WTC11 (cell line): ENCODE data around the gene CCSER2.

Experiments used
- CTCF ChIP-seq: fragments of 200-600 bp; IDR thresholded peaks from 2 replicates; pipeline ENCODE4 v1.8.0; 2022; ENCODE audit warnings: antibody characterized with exemption
- E2F1 ChIP-seq: sonication (generic); formaldehyde crosslinking; IDR thresholded peaks from 2 replicates; pipeline ENCODE4 v1.8.0; 2022; ENCODE audit warnings: mild to moderate bottlenecking, missing genetic modification reagents
- ELF4 ChIP-seq: sonication (generic); formaldehyde crosslinking; IDR thresholded peaks from 2 replicates; pipeline ENCODE4 v1.8.1; 2022; ENCODE audit warnings: low read depth, mild to moderate bottlenecking, moderate library complexity, missing genetic modification reagents
- ERG ChIP-seq: fragments of 250-450 bp; sonication (Bioruptor Pico); IDR thresholded peaks from 2 replicates; pipeline ENCODE4 v1.8.0; 2021; ENCODE audit warnings: mild to moderate bottlenecking
- HMGXB4 ChIP-seq: sonication (generic); formaldehyde crosslinking; IDR thresholded peaks from 2 replicates; pipeline ENCODE4 v1.8.1; 2023; ENCODE audit warnings: mild to moderate bottlenecking, moderate library complexity, missing genetic modification reagents
- IRF1 ChIP-seq: sonication (generic); formaldehyde crosslinking; IDR thresholded peaks from 2 replicates; pipeline ENCODE4 v1.8.0; 2023; ENCODE audit warnings: missing genetic modification reagents
- NFATC4 ChIP-seq: fragments of 250-450 bp; sonication (Bioruptor Pico); IDR thresholded peaks from 2 replicates; pipeline ENCODE4 v1.9.0; 2021; ENCODE audit warnings: mild to moderate bottlenecking
- PRDM15 ChIP-seq: sonication (generic); formaldehyde crosslinking; IDR thresholded peaks from 2 replicates; pipeline ENCODE4 v1.8.0; 2022; ENCODE audit warnings: missing genetic modification reagents
- PRRX2 ChIP-seq: fragments of 250-450 bp; sonication (Bioruptor Pico); IDR thresholded peaks from 2 replicates; pipeline ENCODE4 v1.8.0; 2021; ENCODE audit warnings: mild to moderate bottlenecking
- SMAD3 ChIP-seq: sonication (generic); formaldehyde crosslinking; IDR thresholded peaks from 2 replicates; pipeline ENCODE4 v1.8.0; 2022; ENCODE audit warnings: missing genetic modification reagents, mild to moderate bottlenecking, borderline replicate concordance
- TEAD4 ChIP-seq: sonication (generic); formaldehyde crosslinking; IDR thresholded peaks from 2 replicates; pipeline ENCODE4 v1.8.0; 2022; ENCODE audit warnings: mild to moderate bottlenecking, missing genetic modification reagents
- USF2 ChIP-seq: sonication (generic); formaldehyde crosslinking; IDR thresholded peaks from 2 replicates; pipeline ENCODE4 v1.8.1; 2023; ENCODE audit warnings: mild to moderate bottlenecking, missing genetic modification reagents, moderate library complexity
- ZNF396 ChIP-seq: fragments of 250-450 bp; sonication (Bioruptor Pico); IDR thresholded peaks from 2 replicates; pipeline ENCODE4 v1.8.0; 2021; ENCODE audit warnings: mild to moderate bottlenecking, moderate library complexity, borderline replicate concordance
- ZNF416 ChIP-seq: fragments of 250-450 bp; sonication (Bioruptor Pico); IDR thresholded peaks from 2 replicates; pipeline ENCODE4 v1.9.0; 2021; ENCODE audit warnings: mild to moderate bottlenecking, inconsistent platforms

GRCh38 chr10:84551437-84552120 lies 223.2 kb downstream of the CCSER2 start:
- TF ChIP-seq ELF4 (CRISPR knock-in tag): no peak
- no peak for TF ChIP-seq HMGXB4
- no peak for TF ChIP-seq IRF1 (CRISPR knock-in tag)
- no peak for TF ChIP-seq TEAD4
- TF ChIP-seq CTCF: no peak
- no peak for TF ChIP-seq ZNF416 (CRISPR knock-in tag)
- no peak for TF ChIP-seq PRRX2
- no peak for TF ChIP-seq SMAD3 (CRISPR knock-in tag)
- no peak for TF ChIP-seq ZNF396 (CRISPR knock-in tag)
- no peak for TF ChIP-seq USF2 (CRISPR knock-in tag)
- no peak for TF ChIP-seq NFATC4 (CRISPR knock-in tag)
- no peak for TF ChIP-seq E2F1 (CRISPR knock-in tag)
- TF ChIP-seq PRDM15 (CRISPR knock-in tag): no peak
- TF ChIP-seq ERG (CRISPR knock-in tag): no peak
